Neural progenitor cell (in vitro differentiated cells): ENCODE results near the gene ATP5MC3. TPM values are rescaled to one million over a fixed set of nuclear protein-coding genes. Genes with fewer than 3 reads are reported as not detected.

Source experiments
- DNase-seq: peaks from one replicate; pipeline ENCODE4 v3.0.0-alpha.2; 2016; ENCODE audit warnings: low spot score
- H2AFZ ChIP-seq: fragments of 200-600 bp; sonication (generic); replicated peaks from 2 replicates; pipeline ENCODE4 v1.6.1; 2016; ENCODE audit warnings: antibody characterized with exemption
- H3F3A ChIP-seq: fragments of 200-600 bp; sonication (generic); 2 replicates; pipeline ENCODE4 v1.6.1; 2016; ENCODE audit warnings: antibody characterized with exemption, low read depth
- H3K27ac ChIP-seq: fragments of 200-600 bp; sonication (generic); 2 replicates; pipeline ENCODE4 v1.5.1; 2016; ENCODE audit warnings: mild to moderate bottlenecking
- H3K27me3 ChIP-seq: fragments of 200-600 bp; sonication (generic); 2 replicates; pipeline ENCODE4 v1.6.1; 2016; ENCODE audit warnings: mild to moderate bottlenecking, moderate library complexity
- H3K36me3 ChIP-seq: fragments of 200-600 bp; sonication (generic); 2 replicates; pipeline ENCODE4 v1.5.1; 2016
- H3K4me1 ChIP-seq: fragments of 200-600 bp; sonication (generic); 2 replicates; pipeline ENCODE4 v1.6.1; 2016; ENCODE audit warnings: mixed run types
- H3K4me2 ChIP-seq: fragments of 200-600 bp; sonication (generic); 2 replicates; pipeline ENCODE4 v1.6.1; 2016
- H3K4me3 ChIP-seq: fragments of 200-600 bp; sonication (generic); 2 replicates; pipeline ENCODE4 v1.5.1; 2016
- H3K79me2 ChIP-seq: fragments of 200-600 bp; sonication (generic); 2 replicates; pipeline ENCODE4 v1.6.1; 2016; ENCODE audit warnings: low read depth
- H3K9ac ChIP-seq: fragments of 200-600 bp; sonication (generic); 2 replicates; pipeline ENCODE4 v1.6.1; 2016
- H3K9me3 ChIP-seq: fragments of 200-600 bp; sonication (generic); 2 replicates; pipeline ENCODE4 v1.5.1; 2016; ENCODE audit warnings: low read depth
- H4K20me1 ChIP-seq: fragments of 200-600 bp; sonication (generic); 2 replicates; pipeline ENCODE4 v1.6.1; 2016; ENCODE audit warnings: low read depth
- H3K27ac Mint-ChIP-seq: 3 replicates; pipeline ENCODE4 v1.8.0; 2021; ENCODE audit warnings: mixed read lengths
- H3K27me3 Mint-ChIP-seq: 2 replicates; pipeline ENCODE4 v1.8.0; 2022; ENCODE audit warnings: low read depth, mild to moderate bottlenecking, inconsistent platforms, moderate library complexity, mixed read lengths; ENCODE audit not compliant: insufficient read depth
- H3K36me3 Mint-ChIP-seq: 3 replicates; pipeline ENCODE4 v1.8.0; 2021; ENCODE audit warnings: mixed read lengths
- H3K4me1 Mint-ChIP-seq: 3 replicates; pipeline ENCODE4 v1.8.0; 2021; ENCODE audit warnings: mixed read lengths
- H3K4me3 Mint-ChIP-seq: 3 replicates; pipeline ENCODE4 v1.8.0; 2021; ENCODE audit warnings: mild to moderate bottlenecking, moderate library complexity, mixed read lengths
- H3K9me3 Mint-ChIP-seq: 3 replicates; pipeline ENCODE4 v1.8.0; 2020; ENCODE audit warnings: mixed read lengths
- CTCF ChIP-seq: fragments of 200-600 bp; sonication (generic); IDR thresholded peaks from 2 replicates; pipeline ENCODE4 v1.5.1; 2017; ENCODE audit warnings: antibody characterized with exemption, mild to moderate bottlenecking
- EZH2 ChIP-seq: fragments of 200-600 bp; sonication (generic); IDR thresholded peaks from 2 replicates; pipeline ENCODE4 v1.6.1; 2017; ENCODE audit warnings: antibody characterized with exemption, mild to moderate bottlenecking, moderate library complexity
- EZH2phosphoT487 ChIP-seq: fragments of 200-600 bp; sonication (generic); IDR thresholded peaks from 2 replicates; pipeline ENCODE4 v1.6.1; 2017; ENCODE audit warnings: antibody characterized with exemption
- microRNA counts: library from miRNA; unstranded; fragments of <30 nt; microRNA quantifications from one replicate; lab custom pipeline; 2016
- microRNA-seq: library from miRNA; unstranded; fragments of <30 nt; microRNA quantifications from one replicate; pipeline ENCODE4, GENCODE V29; 2016
- small RNA-seq: library from RNA; depleted of rRNA; stranded (forward); fragments of <200 nt; gene quantifications from one replicate; pipeline ENCODE3, GENCODE V24; 2015
- total RNA-seq: library from RNA; depleted of rRNA; stranded (reverse); fragments of >200 nt; gene quantifications from 2 replicates; pipeline ENCODE4 v1.2.3, GENCODE V29; 2015; ENCODE audit warnings: low replicate concordance

Gene ATP5MC3
- total RNA-seq, 1 donor from 2014 or later = 213 TPM

- no peak for DNase-seq
- Mint-ChIP-seq H3K4me3 (no peak overlapping the region), H3K36me3 (peaks cover 39% of the 10 kb centered on the region), H3K27ac (no peak overlapping the region), H3K27me3 (no peaks in the 10 kb centered on the region), H3K9me3 (no peaks in the 10 kb centered on the region), H3K4me1 (no peaks in the 10 kb centered on the region)
- Histone ChIP-seq H3F3A (peaks cover 3% of the 10 kb centered on the region), H4K20me1 (peaks cover 56% of the 10 kb centered on the region), H3K9ac (no peak overlapping the region), H3K27ac (no peak overlapping the region), H3K36me3 (peaks cover 40% of the 10 kb centered on the region), H3K79me2 (peaks cover 96% of the 10 kb centered on the region), H3K4me3 (no peak overlapping the region), H3K9me3 (no peaks in the 10 kb centered on the region), H3K4me1 (no peaks in the 10 kb centered on the region), H2AFZ (no peak overlapping the region), H3K4me2 (no peak overlapping the region), H3K27me3 (no peaks in the 10 kb centered on the region)
- TF ChIP-seq EZH2phosphoT487 = no peak
- TF ChIP-seq CTCF = no peak
- no peak for TF ChIP-seq EZH2
These were observed 46.3 kb downstream of the ATP5MC3 start for GRCh38 chr2:175135177-175135576.

GRCh38 chr2:175131252-175131651 is 50.3 kb downstream of the ATP5MC3 start:
- H3K4me2 ChIP-seq = no peak overlapping the region
- H3K27ac Mint-ChIP-seq = no peak overlapping the region
- H3K36me3 Mint-ChIP-seq = peaks cover 48% of the 10 kb centered on the region
- no peaks in the 10 kb centered on the region for H3K4me1 Mint-ChIP-seq
- H4K20me1 ChIP-seq = peaks cover 22% of the 10 kb centered on the region
- H3K27me3 Mint-ChIP-seq = no peaks in the 10 kb centered on the region
- H3K4me3 ChIP-seq = no peak overlapping the region
- no peak overlapping the region for H2AFZ ChIP-seq
- no peak overlapping the region for H3K9ac ChIP-seq
- peaks cover 51% of the 10 kb centered on the region for H3K36me3 ChIP-seq
- H3K27me3 ChIP-seq = no peaks in the 10 kb centered on the region
- H3F3A ChIP-seq = peaks cover 7% of the 10 kb centered on the region
- DNase-seq = no peak
- TF ChIP-seq EZH2phosphoT487 (no peak), CTCF (no peak), EZH2 (no peak)
- no peaks in the 10 kb centered on the region for H3K9me3 Mint-ChIP-seq
- no peaks in the 10 kb centered on the region for H3K9me3 ChIP-seq
- peaks cover 84% of the 10 kb centered on the region for H3K79me2 ChIP-seq
- H3K4me3 Mint-ChIP-seq = no peak overlapping the region
- no peaks in the 10 kb centered on the region for H3K4me1 ChIP-seq
- no peak overlapping the region for H3K27ac ChIP-seq

GRCh38 chr2:175126661-175127060 is 54.8 kb downstream of the ATP5MC3 start:
- H3K36me3 Mint-ChIP-seq = peaks cover 30% of the 10 kb centered on the region
- no peak overlapping the region for H3K4me2 ChIP-seq
- no peak overlapping the region for H2AFZ ChIP-seq
- H3K79me2 ChIP-seq = peaks cover 82% of the 10 kb centered on the region
- TF ChIP-seq EZH2phosphoT487 (no peak), CTCF (no peak), EZH2 (no peak)
- no peaks in the 10 kb centered on the region for H3K27me3 Mint-ChIP-seq
- H3K4me1 Mint-ChIP-seq = no peaks in the 10 kb centered on the region
- H3K27ac ChIP-seq = no peak overlapping the region
- no peak overlapping the region for H3K4me3 ChIP-seq
- H3F3A ChIP-seq = peaks cover 7% of the 10 kb centered on the region
- H3K36me3 ChIP-seq = peaks cover 41% of the 10 kb centered on the region
- H3K27ac Mint-ChIP-seq = no peak overlapping the region
- H3K9ac ChIP-seq = no peak overlapping the region
- H3K9me3 Mint-ChIP-seq = no peaks in the 10 kb centered on the region
- H3K9me3 ChIP-seq = no peaks in the 10 kb centered on the region
- peaks cover 40% of the 10 kb centered on the region for H4K20me1 ChIP-seq
- no peak for DNase-seq
- H3K4me3 Mint-ChIP-seq = no peak overlapping the region
- no peaks in the 10 kb centered on the region for H3K27me3 ChIP-seq
- H3K4me1 ChIP-seq = no peaks in the 10 kb centered on the region

MicroRNAs within 50 kb of the gene (microRNA counts, 767-probe panel; counts per million panel counts)
- microRNA hsa-miR-933 (lab: Ali Mortazavi, UCI) = 460 counts per million, percentile 90 among the panel's probes with 10 or more counts

Small RNA genes lying within 50 kb of the gene (microRNA-seq; reads per million reads assigned to microRNA genes)
- 11.4 reads per million, percentile 41 among the genes with 10 or more reads in this experiment for gene MIR933

Small RNA genes lying within 50 kb of the gene (small RNA-seq; reads per million reads assigned to genes)
- gene MIR933 = 0.16 reads per million

Other genes starting within 250 kb of the ATP5MC3 start
- 45.0 and 46.6 TPM in 2 replicates for gene CHN1, start 176.3 kb downstream of the ATP5MC3 start, total RNA-seq
- gene ATF2, start 13.5 kb downstream of the ATP5MC3 start, total RNA-seq = 89.8 and 133 TPM in 2 replicates